Stimulated activated CD8-positive, alpha-beta memory T cell treated with anti-CD3 and anti-CD28 coated beads, Interleukin-12 subunit alpha, Interleukin-12 subunit beta, amount 100 ng/mL, for 24 hours (primary cell): ENCODE measurements around the gene CRISPLD2.
A peak's percentile ranks its signal among the peaks of the same experiment; 100 is the strongest.
"Not testable (repeated sequence)": the region's sequence is repeated elsewhere in the genome, so short reads cannot be mapped to it uniquely, and the experiment has no call there.

ENCODE experiments used
- DNase-seq: peaks from one replicate; pipeline ENCODE4 v3.0.0-alpha.2; 2020; ENCODE audit errors: extremely low read depth

The CRISPLD2 gene

DNA sequence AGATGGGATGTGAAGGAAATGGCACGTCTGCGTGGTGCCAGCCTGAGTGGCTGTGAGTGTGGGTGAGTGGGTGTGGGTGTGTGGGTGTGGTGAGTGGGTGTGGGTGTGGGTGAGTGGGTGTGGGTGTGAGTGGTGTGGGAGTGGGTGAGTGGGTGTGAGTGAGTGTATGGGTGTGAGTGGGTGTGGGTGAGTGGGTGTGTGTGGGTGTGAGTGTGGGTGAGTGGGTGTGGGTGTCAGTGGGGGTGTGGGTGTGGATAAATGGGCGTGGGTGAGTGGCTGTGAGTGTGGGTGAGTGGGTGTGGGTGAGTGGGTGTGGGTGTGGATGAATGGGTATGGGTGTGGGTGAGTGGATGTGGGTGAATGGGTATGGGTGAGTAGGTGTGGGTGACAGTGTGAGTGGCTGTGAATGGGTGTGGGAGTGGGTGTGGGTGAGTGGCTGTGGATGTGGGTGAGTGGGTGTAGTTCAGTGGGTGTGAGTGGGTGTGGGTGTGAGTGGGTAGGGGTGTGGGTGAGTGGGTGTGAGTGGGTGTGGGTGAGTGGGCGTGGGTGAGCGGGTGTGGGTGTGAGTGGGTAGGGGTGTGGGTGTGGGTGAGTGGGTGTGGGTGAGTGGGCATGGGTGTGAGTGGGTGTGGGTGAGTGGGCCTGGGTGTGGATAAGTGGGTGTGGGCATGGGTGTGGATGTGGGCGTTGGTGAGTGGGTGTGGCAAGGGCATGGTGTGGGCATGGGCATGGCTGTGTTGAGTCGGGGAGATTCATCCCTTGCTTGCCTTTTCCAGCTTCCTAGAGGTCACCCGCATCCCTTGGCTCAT is 110.7 kb downstream of the CRISPLD2 start:
- DNase-seq = no peak

- DNase-seq = no peak
Measured at GRCh38 chr16:84931107-84931494, 111.3 kb downstream of the CRISPLD2 start.

- DNase-seq = no peak
Measured at GRCh38 chr16:84931506-84931905, 111.7 kb downstream of the CRISPLD2 start.

- DNase-seq = no peak
Measured at GRCh38 chr16:84932681-84933080, 112.9 kb downstream of the CRISPLD2 start.

- no peak for DNase-seq
Measured at GRCh38 chr16:84933774-84934631, 114.2 kb downstream of the CRISPLD2 start.

DNA sequence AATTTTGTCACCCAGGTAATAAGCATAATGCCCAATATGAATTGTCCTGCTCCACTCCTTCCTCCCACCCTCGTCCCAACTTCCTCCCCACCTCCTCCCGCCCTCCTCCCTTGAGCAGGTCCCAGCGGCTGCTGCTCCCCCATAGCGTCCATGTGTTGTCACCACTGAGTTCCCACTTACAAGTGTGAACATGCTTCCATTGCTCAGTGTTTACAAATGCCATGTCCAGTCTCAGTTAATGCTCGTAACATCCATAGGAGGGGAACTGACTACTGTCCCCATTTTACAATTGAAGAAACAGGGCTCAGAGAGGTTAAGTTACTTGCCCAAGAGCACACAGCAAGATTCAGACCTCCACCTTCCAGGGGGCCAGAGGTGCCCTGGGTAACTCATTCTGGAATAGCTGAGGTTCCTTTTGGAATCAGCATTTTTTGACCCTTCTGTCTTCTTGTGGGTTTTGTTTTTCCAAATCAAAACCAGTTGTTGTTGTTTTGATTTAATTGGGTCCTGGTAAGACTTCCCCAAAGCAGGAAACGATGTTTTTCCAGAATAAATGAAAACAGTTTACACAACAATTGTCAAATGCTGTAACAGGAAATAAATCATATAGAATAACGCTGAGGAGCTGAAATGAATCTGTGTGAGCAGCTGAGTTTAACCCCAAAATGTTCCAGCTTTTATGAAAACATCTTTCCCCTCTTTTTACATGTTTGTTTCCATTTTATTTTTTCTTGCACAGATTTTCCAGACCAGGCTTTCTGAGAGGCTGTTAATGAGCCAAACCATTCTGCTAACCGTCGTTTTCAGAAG is 117.6 kb downstream of the CRISPLD2 start:
- no peak for DNase-seq

DNA sequence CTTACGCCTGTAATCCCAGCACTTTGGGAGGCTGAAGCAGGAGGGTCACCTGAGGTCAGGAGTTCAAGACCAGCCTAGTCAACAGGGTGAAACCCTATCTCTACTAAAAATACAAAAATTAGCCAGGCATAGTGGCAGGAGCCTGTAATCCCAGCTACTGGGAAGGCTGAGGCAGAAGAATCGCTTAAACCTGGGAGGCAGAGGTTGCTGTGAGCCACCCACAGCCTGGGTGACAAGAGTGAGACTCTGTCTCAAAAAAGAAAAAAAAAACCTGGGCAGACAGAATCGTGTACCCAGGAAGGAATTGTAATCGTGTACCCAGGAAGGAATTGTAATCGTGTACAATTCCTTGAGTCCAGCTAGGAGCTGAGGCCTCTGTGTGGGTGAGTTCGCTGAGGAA is 118.8 kb downstream of the CRISPLD2 start:
- DNase-seq = not testable (repeated sequence)

GRCh38 chr16:84940670-84941551 is 121.1 kb downstream of the CRISPLD2 start:
- DNase-seq = no peak

DNA sequence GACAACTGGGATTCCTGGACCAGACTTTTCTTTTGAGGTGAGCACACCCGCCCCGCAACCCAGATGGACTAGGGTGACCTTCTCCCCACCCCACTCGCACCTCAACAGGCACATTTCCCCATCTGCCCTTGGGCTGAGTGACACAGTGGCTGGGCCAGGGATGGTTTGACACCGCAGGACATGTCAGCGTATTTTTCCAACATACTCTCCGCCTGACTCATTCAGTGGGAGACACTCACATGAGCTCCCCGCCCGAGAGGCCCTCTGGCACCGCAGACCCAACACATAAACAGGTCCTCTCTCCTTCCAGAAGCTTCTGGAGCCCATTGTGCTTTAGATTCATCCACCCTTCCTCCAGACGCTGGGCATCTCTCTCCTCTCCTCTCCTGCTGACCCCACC is 122.1 kb downstream of the CRISPLD2 start:
- no peak for DNase-seq

DNA sequence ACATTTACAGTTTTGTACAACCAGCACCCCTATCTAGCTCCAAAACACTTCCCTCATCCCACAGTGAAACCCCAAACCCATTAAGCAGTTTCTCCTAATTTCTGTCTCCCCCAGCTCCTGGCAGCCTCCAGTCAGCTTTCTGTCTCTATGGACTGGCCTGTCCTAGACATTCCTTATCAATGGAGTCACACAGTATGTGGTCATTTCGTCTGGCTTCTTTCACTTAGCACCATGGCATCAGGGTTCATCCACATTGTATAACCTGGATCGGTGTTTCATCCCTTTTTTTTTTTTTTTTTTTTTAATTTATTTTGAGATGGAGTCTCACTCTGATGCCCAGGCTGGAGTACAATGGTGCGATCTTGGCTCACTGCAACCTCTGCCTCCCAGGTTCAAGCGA is 123.0 kb downstream of the CRISPLD2 start:
- no peak for DNase-seq

DNA sequence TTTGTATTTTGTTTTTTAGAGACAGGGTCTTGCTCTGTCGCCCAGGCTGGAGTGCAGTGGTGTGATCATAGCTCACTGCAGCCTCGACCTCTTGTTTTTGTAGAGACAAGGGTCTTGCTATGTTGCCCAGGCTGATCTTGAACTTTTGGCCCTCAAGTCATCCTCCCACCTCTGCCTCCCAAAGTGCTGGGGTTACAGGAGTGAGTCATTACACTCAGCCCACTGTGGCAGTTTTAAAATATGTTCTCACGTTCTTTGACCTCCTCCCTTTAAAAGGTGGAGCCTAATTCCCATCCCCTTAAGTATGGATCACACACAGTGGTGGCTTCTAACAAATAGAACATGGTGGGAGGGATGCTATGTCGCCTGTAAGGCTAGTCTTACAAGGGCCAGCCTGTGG is 123.8 kb downstream of the CRISPLD2 start:
- no peak for DNase-seq

GRCh38 chr16:84947022-84947421 is 127.2 kb downstream of the CRISPLD2 start:
- no peak for DNase-seq

GRCh38 chr16:84947996-84948850 is 128.4 kb downstream of the CRISPLD2 start:
- no peak for DNase-seq

DNA sequence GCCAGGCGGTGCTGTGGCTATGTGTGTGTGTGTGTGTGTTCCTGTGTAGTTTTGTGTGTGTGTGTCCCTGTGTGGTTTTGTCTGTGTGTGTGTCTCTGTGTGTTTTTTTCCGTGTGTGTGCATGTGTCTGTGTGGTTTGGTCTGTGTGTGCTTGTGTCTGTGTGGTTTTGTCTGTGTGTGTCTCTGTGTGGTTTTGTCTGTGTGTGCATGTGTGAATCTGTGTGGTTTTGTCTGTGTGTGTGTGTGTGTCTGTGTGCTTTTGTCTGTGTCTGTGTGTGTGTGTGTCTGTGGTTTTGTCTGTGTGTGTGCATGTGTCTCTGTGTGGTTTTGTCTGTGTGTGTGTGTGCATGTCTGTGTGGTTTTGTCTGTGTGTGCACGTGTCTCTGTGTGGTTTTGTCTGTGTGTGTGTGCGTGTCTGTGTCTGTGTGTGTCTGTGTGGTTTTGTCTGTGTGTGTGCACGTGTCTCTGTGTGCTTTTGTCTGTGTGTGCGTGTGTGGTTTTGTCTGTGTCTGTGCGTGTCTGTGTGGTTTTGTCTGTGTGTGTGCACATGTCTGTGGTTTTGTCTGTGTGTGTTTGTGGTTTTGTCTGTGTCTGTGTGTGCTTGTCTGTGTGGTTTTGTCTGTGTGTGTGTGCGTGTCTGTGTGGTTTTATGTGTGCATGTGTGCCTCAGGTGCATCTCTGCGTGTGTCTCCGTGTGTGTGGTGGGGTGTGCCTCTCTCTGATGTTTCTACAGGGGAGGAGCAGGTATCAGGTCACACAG is 129.2 kb downstream of the CRISPLD2 start:
- DNase-seq = no peak

GRCh38 chr16:84949772-84950436 is 130.1 kb downstream of the CRISPLD2 start:
- DNase-seq = no peak

- DNase-seq = peak; percentile 9
Measured at GRCh38 chr16:84950906-84951305, 131.1 kb downstream of the CRISPLD2 start.

- peak; percentile 23 for DNase-seq
Measured at GRCh38 chr16:84952335-84953189, 132.8 kb downstream of the CRISPLD2 start.

DNA sequence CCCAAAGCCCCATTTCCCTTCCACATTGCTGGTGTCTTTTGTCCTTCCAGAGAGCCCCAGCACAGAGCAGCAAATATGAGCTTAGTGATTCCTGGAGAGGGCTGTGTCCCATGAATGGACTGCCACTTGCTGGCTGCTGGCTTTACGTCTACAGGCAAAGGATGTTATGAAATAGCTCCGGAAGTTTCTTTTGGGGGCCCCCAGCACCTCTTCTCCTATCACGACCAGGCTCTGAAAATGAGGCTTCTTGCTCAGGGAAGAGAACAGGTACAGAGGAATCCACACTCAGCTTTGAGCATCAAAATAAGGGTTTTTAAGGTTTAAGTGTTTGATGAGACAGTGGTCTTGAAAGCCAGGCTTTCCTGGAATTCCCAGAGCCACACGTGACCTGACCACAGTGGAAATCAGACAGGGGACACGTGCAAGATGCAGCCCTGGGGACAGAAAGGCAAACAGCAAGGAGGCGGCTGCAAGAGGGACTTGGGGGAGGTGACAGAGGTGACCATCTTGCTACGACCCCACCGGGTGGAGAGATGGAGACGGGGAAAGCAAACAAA is 133.5 kb downstream of the CRISPLD2 start:
- DNase-seq = no peak
